MG63 (cell line): ENCODE measurements around the gene WDR72. TPM values are rescaled to one million over a fixed set of nuclear protein-coding genes. Genes with fewer than 3 reads are reported as not detected.
"Not testable (repeated sequence)": the region's sequence is repeated elsewhere in the genome, so short reads cannot be mapped to it uniquely, and the experiment has no call there.

Source experiments
- DNase-seq: peaks from one replicate; pipeline ENCODE4 v3.0.0-alpha.2; 2020
- H3K27me3 ChIP-seq: fragments of 250-450 bp; sonication (Bioruptor Pico); 2 replicates; pipeline ENCODE4 v1.5.1; 2020; ENCODE audit warnings: mild to moderate bottlenecking, moderate library complexity
- H3K36me3 ChIP-seq: fragments of 250-450 bp; sonication (Bioruptor Pico); 2 replicates; pipeline ENCODE4 v1.5.1; 2020; ENCODE audit warnings: mild to moderate bottlenecking, moderate library complexity
- H3K4me3 ChIP-seq: fragments of 250-450 bp; sonication (Bioruptor Pico); 2 replicates; pipeline ENCODE4 v1.5.1; 2020; ENCODE audit warnings: mild to moderate bottlenecking, moderate library complexity
- H3K9me3 ChIP-seq: fragments of 250-450 bp; sonication (Bioruptor Pico); 2 replicates; pipeline ENCODE4 v1.5.1; 2020; ENCODE audit warnings: mild to moderate bottlenecking, moderate library complexity
- total RNA-seq: library from RNA; depleted of rRNA; stranded (reverse); fragments of >200 nt; shearing (Covaris generic); gene quantifications from 2 replicates; pipeline ENCODE4 v1.2.3, GENCODE V29; 2014; ENCODE audit warnings: low replicate concordance; rRNA removed

The WDR72 gene
- not detected in 2 replicates for total RNA-seq

DNA sequence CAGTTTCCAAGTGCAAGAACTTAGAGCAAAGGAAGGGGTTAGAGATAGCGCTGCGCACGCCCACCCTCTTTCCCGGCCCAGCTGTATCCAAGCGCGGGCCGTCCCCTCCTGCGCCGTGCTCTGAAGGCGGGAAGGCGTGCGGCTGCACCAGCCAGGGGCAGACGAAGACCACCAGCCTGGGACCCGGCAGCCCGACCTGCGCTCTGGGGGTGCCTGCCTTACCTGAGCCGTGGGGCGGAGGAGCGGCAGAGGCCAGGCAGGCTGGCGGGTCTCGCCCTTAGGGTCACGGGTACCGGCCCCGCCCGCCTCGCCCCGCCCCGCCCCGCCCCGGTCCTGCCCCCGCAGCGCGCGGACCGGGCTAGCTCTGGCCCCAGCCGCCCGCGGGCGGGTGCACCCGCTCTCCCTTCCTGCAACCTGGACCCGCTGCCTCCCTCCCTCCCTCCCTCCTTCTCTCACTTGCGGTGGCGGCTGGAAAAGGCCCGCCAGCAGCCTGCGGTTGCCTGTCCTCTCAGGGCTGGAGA is at the start of gene WDR72:
Gene WDR72, minus strand, starts transcription at position 253 of the 521 bp plus-strand sequence. CDS start 26,514 bp downstream, outside the sequence.
- no peaks in the 10 kb centered on the region for H3K36me3 ChIP-seq
- no peak within 1 kb of the TSS for H3K4me3 ChIP-seq
- H3K9me3 ChIP-seq = no peaks in the 10 kb centered on the region
- peak; percentile 23 for DNase-seq
- peaks cover 8% of the 10 kb centered on the region for H3K27me3 ChIP-seq

DNA sequence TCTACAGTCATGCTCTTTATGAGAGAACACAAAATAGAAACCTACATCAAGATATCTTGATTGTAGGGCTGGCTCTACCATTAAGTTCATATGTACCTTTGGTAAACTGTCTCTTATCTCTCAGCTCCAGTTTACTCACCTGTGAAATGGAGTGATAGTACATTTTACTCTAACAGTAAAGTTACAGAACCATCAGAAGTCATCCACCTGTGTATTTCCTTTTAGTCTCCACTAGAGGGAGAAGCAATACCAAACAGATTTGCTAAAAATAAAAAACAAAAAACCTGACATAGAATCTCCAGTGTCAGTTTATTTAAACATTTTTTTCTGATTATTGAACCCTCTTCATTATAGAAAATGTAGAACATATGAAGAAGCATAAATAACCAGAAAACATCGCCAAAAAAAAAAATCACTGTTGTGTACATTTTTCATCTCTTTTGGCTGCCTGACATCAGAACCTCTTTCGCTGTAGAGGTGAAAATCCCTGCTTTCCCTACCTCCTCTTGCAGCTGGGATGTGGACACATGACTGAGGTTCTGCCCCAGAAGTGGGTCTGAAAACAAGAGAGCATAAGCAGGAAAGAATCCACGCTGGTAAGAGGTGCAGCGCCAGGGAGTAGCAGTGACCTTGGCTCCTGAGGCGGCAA is 48.7 kb upstream of the WDR72 start:
- Histone ChIP-seq H3K9me3 (no peaks in the 10 kb centered on the region), H3K27me3 (peaks cover 2% of the 10 kb centered on the region; the same call in 1 of the 2 replicates), H3K4me3 (no peak overlapping the region), H3K36me3 (no peaks in the 10 kb centered on the region)
- no peak for DNase-seq

DNA sequence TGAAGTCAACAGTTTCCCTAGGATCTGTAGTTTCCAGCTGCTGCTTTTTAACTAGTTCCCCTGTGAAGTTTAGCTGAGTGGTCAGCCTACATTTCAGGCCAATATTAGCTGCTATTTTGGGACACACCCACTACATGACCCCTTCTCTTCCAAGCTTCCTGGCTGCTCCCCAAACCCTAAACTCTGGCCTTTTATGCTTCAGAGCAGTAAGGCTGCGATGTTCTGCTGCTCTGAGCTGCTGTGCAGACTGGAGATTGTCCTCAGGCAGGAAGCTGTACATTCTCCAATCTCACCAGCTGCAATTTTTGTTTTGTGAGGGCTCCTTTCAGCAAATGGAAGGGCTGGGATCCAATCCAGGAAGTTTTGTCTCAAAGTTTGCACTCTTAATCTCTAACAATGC is 48.0 kb upstream of the WDR72 start:
- DNase-seq = no peak
- peaks cover 2% of the 10 kb centered on the region; the same call in 1 of the 2 replicates for H3K27me3 ChIP-seq
- H3K9me3 ChIP-seq = no peaks in the 10 kb centered on the region
- no peaks in the 10 kb centered on the region for H3K36me3 ChIP-seq
- no peak overlapping the region for H3K4me3 ChIP-seq

DNA sequence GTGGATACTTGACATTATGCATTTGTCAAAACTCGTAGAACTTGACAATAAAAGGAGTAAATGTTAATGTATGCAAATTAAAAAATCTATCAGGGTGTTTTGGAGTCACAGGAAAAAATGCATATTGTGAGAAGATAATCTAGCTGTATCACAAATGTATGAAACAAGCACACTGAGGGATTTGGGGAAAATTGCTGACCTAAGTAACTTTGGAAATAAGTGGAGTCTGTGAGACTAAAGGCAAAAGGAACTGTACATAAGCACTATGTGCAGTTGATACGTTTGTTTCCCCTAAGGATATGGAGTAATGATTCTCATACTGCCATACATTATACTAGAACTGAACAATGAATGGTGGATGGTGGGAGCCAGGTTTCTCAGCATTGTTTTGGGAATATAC is 43.2 kb upstream of the WDR72 start:
- Histone ChIP-seq H3K36me3 (no peaks in the 10 kb centered on the region), H3K4me3 (no peak overlapping the region), H3K27me3 (no peaks in the 10 kb centered on the region; the same call in 1 of the 2 replicates), H3K9me3 (no peaks in the 10 kb centered on the region)
- no peak for DNase-seq

DNA sequence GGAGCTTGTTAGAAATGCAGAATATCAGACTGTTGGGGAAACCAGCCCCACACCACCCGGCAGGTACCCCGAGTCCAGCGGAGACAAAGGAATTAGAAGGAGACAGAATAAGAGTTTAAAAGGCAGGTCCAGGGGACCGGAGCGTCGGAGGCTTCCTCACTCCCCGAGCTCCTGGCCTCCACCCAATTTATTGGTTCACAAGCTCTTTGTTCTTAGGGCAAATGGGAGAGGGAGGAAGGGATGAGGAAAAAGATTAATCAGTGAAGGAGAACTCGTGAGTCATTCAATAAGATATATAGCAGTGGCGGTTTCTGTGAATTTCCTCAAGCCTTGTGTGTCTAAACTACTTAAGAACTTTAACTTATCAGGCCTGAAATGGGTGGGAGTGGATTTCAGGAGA is 32.1 kb upstream of the WDR72 start:
- H3K27me3 ChIP-seq = peaks cover 6% of the 10 kb centered on the region
- H3K9me3 ChIP-seq = no peaks in the 10 kb centered on the region

DNA sequence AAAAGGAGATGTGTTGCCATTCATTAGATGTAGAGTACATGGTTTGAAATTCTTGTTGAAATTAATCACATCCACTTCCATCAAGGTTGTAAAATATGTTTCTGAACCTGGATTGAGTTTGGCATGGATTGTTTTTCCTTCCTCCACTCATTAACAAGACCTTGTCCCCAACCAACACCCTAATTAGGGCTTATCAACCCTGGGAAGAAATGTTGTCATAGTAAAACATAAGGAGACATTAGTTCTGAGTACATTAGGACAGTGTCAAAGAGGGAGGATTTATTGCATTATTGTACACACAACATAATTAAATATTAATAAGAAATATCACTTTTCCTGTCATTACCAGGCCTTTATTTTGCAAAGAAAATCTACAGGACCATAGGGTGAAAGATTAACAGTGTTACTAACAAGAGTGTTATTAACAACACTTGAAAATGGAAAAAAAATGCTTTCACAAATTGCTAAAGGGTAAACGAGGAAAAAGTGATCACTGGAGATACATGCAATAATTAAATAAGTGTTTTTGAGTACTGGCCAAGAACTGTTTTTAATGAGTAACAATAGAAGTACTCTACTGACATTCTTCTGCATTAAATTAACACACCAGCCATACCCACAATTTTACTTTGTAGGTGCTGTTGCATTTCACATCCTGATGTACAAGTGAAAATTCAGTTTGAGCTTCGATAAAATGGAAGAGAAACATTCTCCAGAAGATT is 30.4 kb upstream of the WDR72 start:
- H3K4me3 ChIP-seq = no peak overlapping the region
- no peaks in the 10 kb centered on the region for H3K36me3 ChIP-seq
- peaks cover 6% of the 10 kb centered on the region; the same call in 1 of the 2 replicates for H3K27me3 ChIP-seq
- no peaks in the 10 kb centered on the region for H3K9me3 ChIP-seq
- no peak for DNase-seq

More for the DNA sequence above, 32.1 kb upstream of the WDR72 start:
- no peak overlapping the region for H3K4me3 ChIP-seq
- DNase-seq = no peak
- H3K36me3 ChIP-seq = no peaks in the 10 kb centered on the region

DNA sequence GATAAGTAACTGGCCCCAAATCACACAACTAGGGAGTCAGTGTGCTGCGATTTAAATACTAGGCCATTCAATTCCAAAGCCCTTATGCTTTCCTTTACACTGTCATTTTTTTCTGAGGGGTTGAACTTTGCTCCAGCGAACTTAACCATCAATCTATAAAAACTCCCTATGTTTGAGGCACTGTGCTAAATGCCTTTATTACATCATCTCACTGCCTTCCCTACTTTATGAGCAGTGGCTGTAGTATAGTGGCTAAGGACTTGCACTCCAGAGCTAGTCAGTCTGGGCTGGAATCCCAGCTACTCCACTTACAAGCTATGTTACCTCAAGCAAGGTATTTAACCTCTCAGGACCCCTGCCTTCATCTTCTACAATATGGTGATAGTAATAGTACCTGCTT is 26.9 kb upstream of the WDR72 start:
- DNase-seq = no peak
- H3K9me3 ChIP-seq = no peaks in the 10 kb centered on the region
- peaks cover 4% of the 10 kb centered on the region; the same call in 1 of the 2 replicates for H3K27me3 ChIP-seq
- H3K36me3 ChIP-seq = no peaks in the 10 kb centered on the region
- no peak overlapping the region for H3K4me3 ChIP-seq

DNA sequence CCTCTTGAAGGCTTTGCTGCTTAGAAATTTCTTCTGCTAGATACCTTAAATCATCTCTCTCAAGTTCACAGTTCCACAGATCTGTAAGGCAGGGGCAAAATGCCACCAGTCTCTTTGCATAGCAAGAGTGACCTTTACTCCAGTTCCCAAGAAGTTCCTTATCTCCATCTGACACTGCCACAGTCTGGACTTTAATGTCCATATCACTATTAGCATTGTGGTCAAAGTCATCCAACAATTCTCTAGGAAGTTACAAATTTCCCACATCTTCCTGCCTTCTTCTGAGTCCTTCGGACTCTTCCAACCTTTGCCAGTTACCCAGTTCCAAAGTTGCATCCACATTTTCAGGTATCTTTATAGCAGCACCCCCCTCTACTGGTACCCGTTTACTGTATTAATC is 25.8 kb upstream of the WDR72 start:
- not testable (repeated sequence) for DNase-seq, H3K4me3 ChIP-seq, H3K27me3 ChIP-seq, H3K9me3 ChIP-seq, H3K36me3 ChIP-seq

DNA sequence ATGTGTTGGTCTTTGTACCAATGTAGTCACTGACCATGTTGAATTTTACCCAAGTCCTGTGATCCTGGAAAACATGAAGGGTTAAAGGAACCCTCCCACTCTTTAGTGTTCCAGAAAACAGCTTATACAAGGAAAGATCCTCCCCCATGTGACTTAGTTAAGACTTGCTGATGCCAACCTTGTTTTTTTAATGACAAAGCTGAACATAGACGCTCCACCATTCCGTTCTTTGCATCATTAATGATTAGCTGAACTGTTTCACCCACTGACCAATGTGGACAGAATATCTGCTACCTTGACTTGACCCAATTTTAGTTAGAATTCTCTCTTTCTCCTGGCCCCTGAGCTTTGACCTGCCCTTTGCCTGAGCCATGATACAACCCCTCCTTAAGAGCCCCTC is 3.5 kb upstream of the WDR72 start:
- H3K27me3 ChIP-seq = peaks cover 8% of the 10 kb centered on the region
- DNase-seq = no peak
- no peaks in the 10 kb centered on the region for H3K9me3 ChIP-seq
- no peaks in the 10 kb centered on the region for H3K36me3 ChIP-seq
- H3K4me3 ChIP-seq = no peak overlapping the region

DNA sequence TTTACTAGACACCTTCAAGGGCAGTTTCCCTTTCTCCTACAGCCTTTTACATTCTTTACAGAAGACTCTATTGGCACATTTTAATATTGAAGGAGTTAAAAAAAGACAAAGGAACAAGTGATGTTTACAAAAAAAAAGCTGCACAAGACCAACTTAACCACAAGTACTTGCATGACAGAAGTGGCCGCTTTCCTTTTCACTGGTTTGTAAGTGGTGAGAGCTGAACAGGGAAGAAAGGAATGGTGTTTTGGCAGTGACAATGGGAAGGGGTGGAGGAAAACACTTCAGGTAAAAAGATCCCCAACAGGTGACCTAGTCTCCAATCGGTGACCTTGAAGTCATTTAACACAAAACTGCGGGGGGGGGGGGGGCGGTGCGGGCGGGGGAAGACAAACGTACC is 1.1 kb downstream of the WDR72 start:
- peaks cover 8% of the 10 kb centered on the region for H3K27me3 ChIP-seq
- H3K9me3 ChIP-seq = no peaks in the 10 kb centered on the region
- H3K4me3 ChIP-seq = no peak overlapping the region
- H3K36me3 ChIP-seq = no peaks in the 10 kb centered on the region
- DNase-seq = no peak

DNA sequence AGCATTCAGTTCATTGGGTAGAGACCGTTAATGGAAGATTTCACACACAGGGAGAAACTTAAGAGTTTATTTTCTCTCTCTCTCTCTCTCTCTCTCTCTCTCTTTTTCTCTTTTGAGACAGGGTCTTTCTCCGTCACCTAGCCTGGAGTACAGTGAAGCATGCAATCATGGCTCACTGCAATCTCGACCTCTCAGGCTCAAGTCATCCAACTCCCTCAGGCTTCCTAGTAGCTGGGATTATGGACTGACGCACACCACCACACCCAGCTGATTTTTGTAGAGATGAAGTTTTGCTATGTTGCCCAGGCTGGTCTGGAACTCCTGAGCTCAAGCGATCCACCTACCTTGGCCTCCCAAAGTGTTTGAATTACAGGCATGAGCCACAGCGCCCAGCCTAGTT is 1.6 kb downstream of the WDR72 start:
- H3K9me3 ChIP-seq = no peaks in the 10 kb centered on the region
- peaks cover 6% of the 10 kb centered on the region; the same call in 1 of the 2 replicates for H3K27me3 ChIP-seq
- no peaks in the 10 kb centered on the region for H3K36me3 ChIP-seq
- H3K4me3 ChIP-seq = no peak overlapping the region
- no peak for DNase-seq

DNA sequence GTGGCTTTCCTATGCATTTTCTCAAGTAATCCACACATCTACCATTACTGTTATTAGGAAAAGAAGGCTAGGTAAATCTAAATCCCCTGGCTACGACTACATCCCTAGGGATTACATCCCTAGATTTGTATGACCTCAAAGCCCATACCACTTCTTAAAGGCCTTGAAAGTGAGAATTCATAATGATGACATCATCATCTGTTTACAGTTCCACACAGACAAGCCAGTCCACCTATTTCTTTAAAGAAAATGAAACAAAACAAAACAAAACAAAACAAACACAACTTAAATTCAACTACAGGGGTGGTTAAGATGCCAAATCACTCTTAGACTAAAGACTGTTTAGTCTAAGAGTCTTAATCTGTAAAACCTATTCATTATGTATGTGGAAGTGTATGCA is 5.7 kb downstream of the WDR72 start:
- Histone ChIP-seq H3K36me3 (no peaks in the 10 kb centered on the region), H3K27me3 (no peaks in the 10 kb centered on the region), H3K4me3 (no peak overlapping the region), H3K9me3 (no peaks in the 10 kb centered on the region)
- DNase-seq = no peak

DNA sequence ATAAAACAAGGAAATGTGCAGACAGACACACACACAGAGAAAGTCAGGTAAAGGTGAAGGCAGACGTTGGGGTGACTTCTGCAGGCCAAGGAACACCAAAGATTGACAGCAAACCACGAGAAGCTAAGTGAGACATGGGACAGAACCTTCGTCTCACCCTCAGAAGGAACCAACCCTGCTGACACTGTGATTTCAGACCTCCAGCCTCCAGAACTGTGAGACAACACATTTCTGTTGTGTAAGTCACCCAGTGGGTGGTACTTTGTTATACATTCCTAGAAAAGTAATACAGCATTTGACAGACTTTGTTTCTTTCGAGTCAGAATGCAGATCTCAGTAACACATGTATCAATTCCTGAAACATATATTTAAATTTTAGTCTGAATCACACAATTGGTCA is 7.1 kb downstream of the WDR72 start:
- no peaks in the 10 kb centered on the region for H3K27me3 ChIP-seq
- DNase-seq = no peak
- no peak overlapping the region for H3K4me3 ChIP-seq
- H3K9me3 ChIP-seq = no peaks in the 10 kb centered on the region
- no peaks in the 10 kb centered on the region for H3K36me3 ChIP-seq

DNA sequence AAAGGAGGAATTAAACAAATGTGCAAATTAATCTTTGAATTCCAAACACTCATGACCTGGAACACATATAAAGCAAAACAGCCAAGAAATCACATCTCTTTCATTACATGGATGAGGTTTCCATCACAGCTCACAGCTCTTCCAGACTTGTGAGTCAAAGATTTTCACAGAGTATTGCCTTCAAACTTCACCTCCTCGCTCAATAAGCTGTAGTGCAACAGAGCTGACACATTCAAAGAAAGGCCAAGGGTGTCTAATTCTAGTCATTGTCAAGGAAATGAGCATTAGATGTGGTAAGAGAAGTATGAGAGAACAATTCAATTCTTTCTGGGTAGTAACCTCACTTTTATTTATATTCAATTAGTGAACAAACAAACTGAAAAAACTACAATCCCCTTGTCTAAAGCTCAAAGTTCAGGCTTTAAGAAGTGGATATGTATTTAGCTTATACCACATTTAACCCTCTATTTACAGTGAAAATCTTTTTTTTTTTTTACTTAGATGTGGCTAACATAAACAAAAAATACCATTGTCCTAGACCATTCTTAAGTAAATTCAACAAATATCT is 11.9 kb downstream of the WDR72 start:
- Histone ChIP-seq H3K9me3 (no peaks in the 10 kb centered on the region), H3K27me3 (no peaks in the 10 kb centered on the region), H3K36me3 (no peaks in the 10 kb centered on the region), H3K4me3 (no peak overlapping the region)
- no peak for DNase-seq

DNA sequence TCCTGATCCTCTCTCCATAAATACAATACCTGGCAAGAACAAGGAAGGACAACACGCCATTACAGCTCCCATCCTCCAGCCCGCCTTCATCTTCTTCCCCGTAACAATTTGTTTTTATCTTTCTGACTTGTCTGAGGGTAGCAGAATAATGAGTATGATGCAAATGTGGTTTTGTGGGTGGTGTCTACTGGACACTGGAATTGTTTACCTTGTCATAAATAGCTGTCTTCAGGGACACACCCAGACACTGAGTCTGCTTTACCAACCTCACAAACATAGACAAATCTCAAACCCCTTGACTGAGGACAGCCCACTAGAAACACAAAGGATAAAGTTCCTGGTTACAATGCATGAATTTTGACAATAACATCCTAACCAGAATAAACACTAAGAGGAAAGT is 13.4 kb downstream of the WDR72 start:
- Histone ChIP-seq H3K36me3 (no peaks in the 10 kb centered on the region), H3K4me3 (no peak overlapping the region), H3K9me3 (no peaks in the 10 kb centered on the region), H3K27me3 (no peaks in the 10 kb centered on the region; the same call in 1 of the 2 replicates)
- DNase-seq = no peak

DNA sequence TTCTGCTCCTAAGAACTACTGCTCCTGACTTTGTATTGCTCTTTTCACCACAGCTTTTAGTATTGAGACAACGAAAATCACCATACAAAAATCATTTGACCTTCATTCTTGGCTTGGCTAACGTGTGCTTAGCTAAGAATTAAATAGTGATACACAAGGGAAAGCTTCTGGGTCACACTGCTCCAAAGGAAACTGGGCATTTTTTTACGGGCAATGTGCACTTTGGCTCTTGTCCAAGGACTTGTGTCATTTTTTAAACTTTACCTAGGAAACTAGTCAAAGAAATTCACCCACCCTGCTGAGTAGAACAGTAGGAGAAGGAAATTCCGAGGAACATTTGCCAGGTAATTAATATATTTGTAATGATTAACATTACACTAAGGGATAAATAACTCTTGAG is 19.8 kb downstream of the WDR72 start:
- no peaks in the 10 kb centered on the region for H3K36me3 ChIP-seq
- no peak for DNase-seq

DNA sequence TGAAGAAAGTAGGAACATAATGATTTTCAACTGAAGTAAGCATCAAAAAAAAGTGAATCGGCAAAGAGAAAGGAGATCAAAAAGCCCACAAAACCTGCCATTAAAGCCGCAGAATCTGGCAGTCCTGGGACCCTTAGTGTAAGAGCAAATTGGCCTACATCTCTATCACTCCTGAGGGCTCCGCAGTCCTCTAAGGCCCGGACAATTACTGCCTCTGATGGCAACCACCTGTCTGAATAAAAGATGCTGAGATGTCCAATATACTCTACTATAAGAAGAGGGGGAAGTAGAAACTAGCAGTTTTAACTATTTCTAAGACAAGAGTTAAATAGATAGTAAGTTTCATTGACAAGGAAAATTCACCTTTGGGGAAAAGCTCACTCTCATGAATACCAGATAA is 20.3 kb downstream of the WDR72 start:
- no peak for DNase-seq
- Histone ChIP-seq H3K36me3 (no peaks in the 10 kb centered on the region), H3K27me3 (no peaks in the 10 kb centered on the region; the same call in none of the 2 replicates), H3K9me3 (no peaks in the 10 kb centered on the region), H3K4me3 (no peak overlapping the region)

More for the DNA sequence above, 19.8 kb downstream of the WDR72 start:
- Histone ChIP-seq H3K4me3 (no peak overlapping the region), H3K9me3 (no peaks in the 10 kb centered on the region), H3K27me3 (no peaks in the 10 kb centered on the region; the same call in none of the 2 replicates)
